ENCODE measurements around the gene VIPAS39.
A peak's percentile ranks its signal among the peaks of the same experiment; 100 is the strongest.

The VIPAS39 gene

GRCh38 chr14:77485256-77485655, 27.9 kb upstream of the VIPAS39 start:
- H3K27me3 Mint-ChIP-seq: no peaks in the 10 kb centered on the region
- H3K36me3 Mint-ChIP-seq (ENCODE audit: low read depth): no peaks in the 10 kb centered on the region
- H3K4me3 Mint-ChIP-seq: no peak overlapping the region
- H3K27ac Mint-ChIP-seq: no peak overlapping the region
- H3K4me1 Mint-ChIP-seq (ENCODE audit: low read depth): no peaks in the 10 kb centered on the region
- intact Hi-C loops (cut with micrococcal nuclease): no loop called here
- no peaks in the 10 kb centered on the region for H3K9me3 Mint-ChIP-seq

DNA sequence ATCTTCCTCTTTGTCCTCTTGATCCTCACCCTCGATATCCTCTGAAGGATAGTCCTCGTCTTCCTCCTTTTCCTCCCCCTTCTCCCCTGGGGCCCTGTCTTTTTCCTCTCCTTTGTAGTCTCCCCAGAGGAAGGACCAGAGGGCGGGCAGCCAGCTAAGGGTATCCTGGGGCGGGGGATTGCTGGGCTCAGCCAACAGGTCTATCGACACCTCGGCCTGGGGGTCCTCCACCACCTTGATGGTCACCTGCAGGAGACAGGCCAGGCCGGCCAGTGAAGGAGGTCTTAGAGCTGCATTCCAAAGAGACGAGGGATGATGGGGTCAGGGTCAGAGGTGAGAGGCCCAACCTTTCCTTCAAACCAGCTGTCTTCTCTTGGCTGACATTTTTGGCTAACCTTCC, 25.0 kb upstream of the VIPAS39 start:
- H3K4me1 Mint-ChIP-seq (ENCODE audit: low read depth): no peaks in the 10 kb centered on the region
- H3K36me3 Mint-ChIP-seq (ENCODE audit: low read depth): no peaks in the 10 kb centered on the region
- no peak overlapping the region for H3K4me3 Mint-ChIP-seq
- no peaks in the 10 kb centered on the region for H3K27me3 Mint-ChIP-seq
- intact Hi-C loops (cut with micrococcal nuclease): no loop called here
- no peak overlapping the region for H3K27ac Mint-ChIP-seq
- no peaks in the 10 kb centered on the region for H3K9me3 Mint-ChIP-seq

DNA sequence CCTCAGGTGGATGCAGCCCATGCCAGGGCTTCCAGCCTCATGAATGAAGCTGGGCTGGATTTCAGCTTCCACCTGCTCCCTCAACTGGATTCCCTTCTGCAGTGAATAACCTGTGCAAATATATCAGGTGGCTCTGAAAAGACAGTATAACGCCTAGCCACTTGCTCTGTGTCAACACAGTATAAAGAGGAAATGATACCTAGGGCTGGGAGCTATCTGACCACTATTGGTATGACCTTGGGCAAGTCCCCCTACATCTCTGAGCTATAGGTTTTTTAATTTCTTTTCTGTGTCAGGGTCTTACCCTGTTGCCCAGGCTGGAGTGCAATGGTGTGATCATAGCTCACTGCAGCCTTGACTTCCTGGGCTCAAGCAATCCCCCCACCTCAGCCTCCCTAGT, 21.4 kb upstream of the VIPAS39 start:
- no peak overlapping the region for H3K4me3 Mint-ChIP-seq
- no peaks in the 10 kb centered on the region for H3K27me3 Mint-ChIP-seq
- no peaks in the 10 kb centered on the region for H3K9me3 Mint-ChIP-seq
- intact Hi-C loops (cut with micrococcal nuclease): no loop called here
- no peak overlapping the region for H3K27ac Mint-ChIP-seq
- H3K4me1 Mint-ChIP-seq (ENCODE audit: low read depth): no peaks in the 10 kb centered on the region
- H3K36me3 Mint-ChIP-seq (ENCODE audit: low read depth): no peaks in the 10 kb centered on the region

GRCh38 chr14:77478029-77478428, 20.6 kb upstream of the VIPAS39 start:
- H3K27ac Mint-ChIP-seq: no peak overlapping the region
- H3K4me3 Mint-ChIP-seq: no peak overlapping the region
- H3K4me1 Mint-ChIP-seq (ENCODE audit: low read depth): no peaks in the 10 kb centered on the region
- no peaks in the 10 kb centered on the region for H3K9me3 Mint-ChIP-seq
- intact Hi-C loops (cut with micrococcal nuclease): no loop called here
- no peaks in the 10 kb centered on the region for H3K36me3 Mint-ChIP-seq (ENCODE audit: low read depth)
- no peaks in the 10 kb centered on the region for H3K27me3 Mint-ChIP-seq

- Mint-ChIP-seq H3K4me1 (ENCODE audit: low read depth) (no peaks in the 10 kb centered on the region), H3K27ac (no peak overlapping the region), H3K9me3 (no peaks in the 10 kb centered on the region), H3K36me3 (ENCODE audit: low read depth) (no peaks in the 10 kb centered on the region), H3K4me3 (no peak overlapping the region), H3K27me3 (no peaks in the 10 kb centered on the region)
- intact Hi-C loops (cut with micrococcal nuclease): no loop called here
Measured at GRCh38 chr14:77475432-77476115, 18.2 kb upstream of the VIPAS39 start.

GRCh38 chr14:77474479-77475177, 17.2 kb upstream of the VIPAS39 start:
- H3K27me3 Mint-ChIP-seq: no peaks in the 10 kb centered on the region
- no peak overlapping the region for H3K27ac Mint-ChIP-seq
- H3K4me1 Mint-ChIP-seq (ENCODE audit: low read depth): no peaks in the 10 kb centered on the region
- no peaks in the 10 kb centered on the region for H3K36me3 Mint-ChIP-seq (ENCODE audit: low read depth)
- no peaks in the 10 kb centered on the region for H3K9me3 Mint-ChIP-seq
- intact Hi-C loops (cut with micrococcal nuclease): no loop called here
- no peak overlapping the region for H3K4me3 Mint-ChIP-seq

- H3K27ac Mint-ChIP-seq: no peak overlapping the region
- peaks cover 7% of the 10 kb centered on the region for H3K36me3 Mint-ChIP-seq (ENCODE audit: low read depth)
- no peaks in the 10 kb centered on the region for H3K27me3 Mint-ChIP-seq
- H3K4me1 Mint-ChIP-seq (ENCODE audit: low read depth): no peaks in the 10 kb centered on the region
- intact Hi-C loops (cut with micrococcal nuclease): no loop called here
- H3K4me3 Mint-ChIP-seq: no peak overlapping the region
- H3K9me3 Mint-ChIP-seq: no peaks in the 10 kb centered on the region
Measured at GRCh38 chr14:77473921-77474320, 16.5 kb upstream of the VIPAS39 start.

DNA sequence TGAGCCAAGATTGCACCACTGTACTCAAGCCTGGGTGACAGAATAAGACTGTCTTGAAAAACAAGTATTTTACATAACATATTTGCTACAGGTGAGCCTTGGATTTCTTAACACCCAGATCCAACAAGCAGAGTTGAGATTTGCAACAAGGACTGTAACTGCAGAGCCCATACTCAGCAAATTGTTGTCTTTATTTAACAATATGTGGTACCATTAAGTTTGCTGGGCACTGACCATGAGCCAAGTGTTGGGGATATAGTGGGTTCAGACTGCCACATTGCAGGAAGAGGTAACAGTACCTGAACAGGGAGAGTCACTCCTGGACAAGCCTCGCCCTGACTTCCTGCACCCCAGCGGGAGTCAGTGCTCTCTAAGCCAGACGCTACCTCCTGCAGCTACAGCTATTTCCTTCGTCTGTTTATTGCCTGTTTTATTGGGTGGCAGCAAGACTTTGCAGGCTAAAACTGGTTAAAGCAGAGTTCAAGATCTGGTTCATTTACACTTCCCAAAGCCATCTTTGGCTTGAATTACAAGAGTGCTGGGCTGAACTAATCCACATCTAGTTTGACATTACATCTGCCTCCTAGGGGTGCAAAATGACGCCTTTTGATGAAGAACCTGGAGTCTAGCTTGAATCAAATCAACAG, 12.9 kb upstream of the VIPAS39 start:
- H3K4me3 Mint-ChIP-seq: no peak overlapping the region
- intact Hi-C loops (cut with micrococcal nuclease): no loop called here
- peaks cover 42% of the 10 kb centered on the region for H3K36me3 Mint-ChIP-seq (ENCODE audit: low read depth)
- no peaks in the 10 kb centered on the region for H3K9me3 Mint-ChIP-seq
- H3K27ac Mint-ChIP-seq: no peak overlapping the region
- H3K4me1 Mint-ChIP-seq (ENCODE audit: low read depth): no peaks in the 10 kb centered on the region
- H3K27me3 Mint-ChIP-seq: no peaks in the 10 kb centered on the region

DNA sequence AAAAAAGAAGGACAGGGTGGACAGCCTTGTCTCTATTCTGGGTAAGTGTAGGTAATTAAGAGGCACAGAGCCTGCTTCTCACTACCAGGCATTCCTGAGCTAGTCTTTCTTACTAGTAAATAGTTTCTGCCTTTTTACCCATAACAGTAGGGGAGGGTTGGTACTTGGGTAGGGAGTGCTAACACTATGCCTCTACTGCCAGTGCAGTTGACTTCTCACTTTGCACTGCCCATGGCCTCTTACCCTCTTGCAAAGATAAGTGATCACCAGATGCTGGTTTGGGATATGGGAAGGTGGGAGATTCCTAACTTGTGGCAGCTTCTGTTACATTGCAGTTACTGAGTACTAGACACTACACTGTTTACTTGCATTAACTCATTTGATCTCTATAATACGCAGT, 12.1 kb upstream of the VIPAS39 start:
- no peaks in the 10 kb centered on the region for H3K9me3 Mint-ChIP-seq
- H3K27ac Mint-ChIP-seq: no peak overlapping the region
- intact Hi-C loops (cut with micrococcal nuclease): no loop called here
- peaks cover 51% of the 10 kb centered on the region for H3K36me3 Mint-ChIP-seq (ENCODE audit: low read depth)
- no peaks in the 10 kb centered on the region for H3K27me3 Mint-ChIP-seq
- H3K4me3 Mint-ChIP-seq: no peak overlapping the region
- no peaks in the 10 kb centered on the region for H3K4me1 Mint-ChIP-seq (ENCODE audit: low read depth)

GRCh38 chr14:77469067-77469505, 11.7 kb upstream of the VIPAS39 start:
- no peaks in the 10 kb centered on the region for H3K4me1 Mint-ChIP-seq (ENCODE audit: low read depth)
- H3K9me3 Mint-ChIP-seq: no peaks in the 10 kb centered on the region
- peaks cover 55% of the 10 kb centered on the region for H3K36me3 Mint-ChIP-seq (ENCODE audit: low read depth)
- no peak overlapping the region for H3K27ac Mint-ChIP-seq
- intact Hi-C loops (cut with micrococcal nuclease): no loop called here
- no peak overlapping the region for H3K4me3 Mint-ChIP-seq
- no peaks in the 10 kb centered on the region for H3K27me3 Mint-ChIP-seq

DNA sequence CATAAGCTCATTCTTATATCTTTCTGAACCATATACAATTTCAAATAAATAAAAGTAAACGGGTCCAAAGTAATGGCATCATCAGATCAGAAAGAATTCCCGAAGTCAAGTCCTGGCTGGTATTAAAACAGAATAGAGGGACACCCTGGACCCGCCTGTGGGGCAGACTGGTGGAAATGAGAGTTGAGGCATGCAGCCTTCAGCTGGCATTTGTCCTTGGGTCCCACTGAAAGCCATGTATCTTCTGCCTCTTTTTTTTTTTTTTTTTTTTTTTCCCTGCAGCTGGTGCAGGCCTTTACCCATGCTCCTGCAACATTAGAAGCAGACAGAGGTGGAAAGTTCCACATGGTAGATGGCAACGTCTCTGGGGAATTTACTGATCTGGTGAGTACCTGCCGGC, 10.4 kb upstream of the VIPAS39 start:
- Mint-ChIP-seq H3K27ac (no peak overlapping the region), H3K4me3 (no peak overlapping the region), H3K36me3 (ENCODE audit: low read depth) (peaks cover 68% of the 10 kb centered on the region), H3K4me1 (ENCODE audit: low read depth) (no peaks in the 10 kb centered on the region), H3K27me3 (no peaks in the 10 kb centered on the region), H3K9me3 (no peaks in the 10 kb centered on the region)
- intact Hi-C loops (cut with micrococcal nuclease): no loop called here

- Mint-ChIP-seq H3K36me3 (ENCODE audit: low read depth) (peaks cover 72% of the 10 kb centered on the region), H3K4me3 (peak overlapping the region; percentile 100), H3K4me1 (ENCODE audit: low read depth) (peaks cover 23% of the 10 kb centered on the region), H3K27ac (peak overlapping the region; percentile 98), H3K27me3 (no peaks in the 10 kb centered on the region), H3K9me3 (no peaks in the 10 kb centered on the region)
- intact Hi-C loops (cut with micrococcal nuclease): no loop called here
Measured at GRCh38 chr14:77459072-77459723, 1.8 kb upstream of the VIPAS39 start.

DNA sequence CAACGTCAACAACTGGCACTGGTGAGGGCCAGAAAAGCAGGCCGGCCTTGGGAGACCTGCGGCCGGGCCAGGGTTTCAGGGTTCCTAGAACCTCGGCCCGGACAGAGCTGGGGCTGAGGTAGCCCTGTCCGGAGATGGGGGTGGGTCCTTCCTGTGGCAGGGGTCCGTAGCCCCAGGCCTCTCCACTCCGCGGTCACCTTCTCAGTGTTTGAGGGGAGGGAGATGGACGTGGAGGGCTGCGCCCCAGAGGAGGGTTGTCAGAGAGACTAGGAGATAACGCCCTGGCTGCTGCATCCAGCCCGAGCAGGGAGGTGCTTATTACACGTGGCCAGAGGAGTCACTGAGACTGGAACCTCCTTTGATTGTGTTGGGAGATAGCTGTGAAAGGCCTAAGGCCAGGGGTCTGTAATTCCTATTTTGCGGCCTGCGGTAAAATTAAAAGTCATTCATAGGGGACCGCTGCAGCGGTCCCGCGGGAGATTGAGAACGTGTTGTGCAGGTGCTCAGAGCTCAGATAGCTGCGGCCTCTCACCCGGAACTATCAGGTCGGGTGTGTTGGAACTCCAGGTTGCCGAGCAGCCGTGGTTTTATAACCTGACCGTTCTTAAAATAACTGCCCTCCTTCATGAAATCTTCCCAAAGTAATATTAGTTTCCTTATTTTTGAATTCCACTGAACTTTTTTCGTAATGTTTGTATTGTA, 999 bp upstream of the VIPAS39 start:
- Mint-ChIP-seq H3K36me3 (ENCODE audit: low read depth) (peaks cover 65% of the 10 kb centered on the region), H3K4me1 (ENCODE audit: low read depth) (peaks cover 23% of the 10 kb centered on the region), H3K27me3 (no peaks in the 10 kb centered on the region), H3K27ac (peak overlapping the region; percentile 98), H3K9me3 (no peaks in the 10 kb centered on the region), H3K4me3 (peak overlapping the region; percentile 100)
- intact Hi-C loops (cut with micrococcal nuclease): no loop called here
